Neural cell (in vitro differentiated cells): ENCODE results near the gene STARD9.

Experiments
- CTCF ChIP-seq: fragments of 450-650 bp; IDR thresholded peaks from 2 replicates; pipeline ENCODE4 v1.5.1; 2014; ENCODE audit warnings: antibody characterized with exemption, mild to moderate bottlenecking, moderate library complexity; ENCODE audit not compliant: poor library complexity, severe bottlenecking
- EP300 ChIP-seq: fragments of 450-650 bp; conservative IDR thresholded peaks from 2 replicates; pipeline ENCODE4 v1.6.1; 2014; ENCODE audit warnings: antibody characterized with exemption, mild to moderate bottlenecking, moderate library complexity; ENCODE audit not compliant: poor library complexity, severe bottlenecking
- EZH2 ChIP-seq: fragments of 200-600, 300-800 bp; shearing (Covaris generic), sonication (generic); IDR thresholded peaks from 2 replicates; pipeline ENCODE4 v1.6.1; 2014; ENCODE audit warnings: antibody characterized with exemption, low read length, borderline replicate concordance, mild to moderate bottlenecking; ENCODE audit not compliant: insufficient read depth, poor library complexity, severe bottlenecking
- MXI1 ChIP-seq: fragments of 450-650 bp; conservative IDR thresholded peaks from 2 replicates; pipeline ENCODE4 v1.6.1; 2014; ENCODE audit warnings: antibody characterized with exemption, mild to moderate bottlenecking; ENCODE audit not compliant: poor library complexity, severe bottlenecking
- POLR2AphosphoS5 ChIP-seq: IDR thresholded peaks from 2 replicates; pipeline ENCODE4 v1.6.1; 2012
- RAD21 ChIP-seq: fragments of 450-650 bp; conservative IDR thresholded peaks from 2 replicates; pipeline ENCODE4 v1.6.1; 2014; ENCODE audit warnings: antibody characterized with exemption, mild to moderate bottlenecking, moderate library complexity
- REST ChIP-seq: IDR thresholded peaks from 2 replicates; pipeline ENCODE4 v1.6.1; 2012; ENCODE audit warnings: borderline replicate concordance
- SMC3 ChIP-seq: fragments of 450-650 bp; conservative IDR thresholded peaks from 2 replicates; pipeline ENCODE4 v1.6.1; 2014; ENCODE audit warnings: antibody characterized with exemption, mild to moderate bottlenecking, moderate library complexity; ENCODE audit not compliant: poor library complexity
- TAF1 ChIP-seq: IDR thresholded peaks from 2 replicates; pipeline ENCODE4 v1.6.1; 2012; ENCODE audit warnings: low read depth

GRCh38 chr15:42737529-42738328, 162.3 kb downstream of the STARD9 start:
- TF ChIP-seq CTCF (no peak), REST (no peak), MXI1 (no peak), EZH2 (no peak), RAD21 (no peak), EP300 (no peak), SMC3 (no peak), POLR2AphosphoS5 (no peak), TAF1 (no peak)
